Activated T-cell treated with anti-CD3 and anti-CD28 coated beads, Interleukin-2, amount 50 U/mL, for 1 hour (primary cell): ENCODE results near the gene SEPTIN5.

ENCODE experiments used
- DNase-seq: peaks from one replicate; pipeline ENCODE4 v3.0.0-alpha.2; 2020

SEPTIN5 gene

DNA sequence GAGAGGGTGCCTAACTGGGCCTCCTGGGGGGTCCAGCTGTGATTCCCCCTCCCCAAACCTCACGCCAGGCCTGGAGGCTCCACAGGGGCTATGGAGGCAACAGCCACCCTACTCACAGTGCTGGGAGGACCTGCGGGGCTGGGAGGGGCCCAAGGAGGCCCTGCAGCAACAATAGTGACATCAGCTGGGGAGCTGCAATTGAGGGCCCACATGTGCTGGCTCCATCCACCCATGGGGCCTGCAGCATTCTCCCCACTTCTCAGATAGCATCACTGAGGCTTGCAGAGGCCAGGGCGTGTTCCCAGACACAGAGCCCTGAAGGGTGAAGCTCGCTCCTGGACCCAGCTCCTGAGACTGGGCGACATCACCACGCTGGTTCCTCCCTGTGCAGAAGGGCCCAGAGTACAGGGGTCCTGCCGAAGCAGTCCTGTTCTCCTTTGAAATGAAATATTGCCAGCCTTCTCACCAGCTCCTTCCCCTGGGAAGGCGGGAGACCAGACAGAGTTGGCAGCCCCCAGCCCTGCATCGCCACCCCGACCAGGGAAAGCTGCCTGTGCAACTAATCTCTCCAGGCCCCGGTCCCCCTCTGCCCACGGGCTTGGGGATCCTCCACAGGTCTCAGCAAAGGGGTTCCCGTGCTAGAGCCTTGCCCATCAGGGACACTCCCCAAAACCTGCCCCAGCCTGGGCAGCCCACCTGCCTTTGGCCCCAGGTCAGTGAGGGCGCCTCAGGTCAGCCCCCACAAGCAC lies 37.4 kb downstream of the SEPTIN5 start:
- no peak for DNase-seq

DNA sequence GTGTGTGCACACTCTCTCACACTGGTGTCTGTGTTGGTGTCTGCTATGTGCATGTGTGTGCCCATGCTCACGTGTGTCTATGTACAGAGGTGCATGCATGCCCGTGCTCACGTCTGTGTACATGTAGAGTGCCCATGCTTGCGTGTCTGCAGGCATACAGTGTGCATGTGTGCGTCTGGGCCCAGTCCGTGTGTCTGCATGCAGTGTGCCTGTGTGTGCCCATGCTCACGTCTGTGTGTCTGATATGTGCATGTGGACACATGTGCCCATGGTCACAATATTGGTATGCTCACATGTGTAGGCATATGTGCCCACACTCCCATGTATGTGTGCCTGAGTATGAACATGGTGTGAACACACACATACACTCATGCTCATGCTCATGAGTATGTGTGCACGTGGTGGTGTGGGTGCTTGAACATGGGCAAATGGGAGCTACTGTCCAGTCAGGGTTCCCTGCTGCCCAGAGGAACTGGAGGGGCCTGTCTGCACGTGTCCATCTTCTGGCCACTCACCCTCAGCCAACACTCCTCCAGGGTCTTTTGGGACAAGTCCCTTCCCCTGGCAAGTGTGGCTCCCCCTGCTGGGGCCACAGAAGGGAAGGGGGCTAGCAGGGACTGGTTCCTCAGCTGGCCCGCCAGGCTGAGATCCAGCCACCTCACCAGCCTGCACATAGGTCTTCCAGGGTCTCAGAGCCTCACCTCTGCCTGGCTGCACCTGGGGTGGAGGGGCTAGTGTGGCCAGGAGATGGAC lies 39.0 kb downstream of the SEPTIN5 start:
- no peak for DNase-seq

DNA sequence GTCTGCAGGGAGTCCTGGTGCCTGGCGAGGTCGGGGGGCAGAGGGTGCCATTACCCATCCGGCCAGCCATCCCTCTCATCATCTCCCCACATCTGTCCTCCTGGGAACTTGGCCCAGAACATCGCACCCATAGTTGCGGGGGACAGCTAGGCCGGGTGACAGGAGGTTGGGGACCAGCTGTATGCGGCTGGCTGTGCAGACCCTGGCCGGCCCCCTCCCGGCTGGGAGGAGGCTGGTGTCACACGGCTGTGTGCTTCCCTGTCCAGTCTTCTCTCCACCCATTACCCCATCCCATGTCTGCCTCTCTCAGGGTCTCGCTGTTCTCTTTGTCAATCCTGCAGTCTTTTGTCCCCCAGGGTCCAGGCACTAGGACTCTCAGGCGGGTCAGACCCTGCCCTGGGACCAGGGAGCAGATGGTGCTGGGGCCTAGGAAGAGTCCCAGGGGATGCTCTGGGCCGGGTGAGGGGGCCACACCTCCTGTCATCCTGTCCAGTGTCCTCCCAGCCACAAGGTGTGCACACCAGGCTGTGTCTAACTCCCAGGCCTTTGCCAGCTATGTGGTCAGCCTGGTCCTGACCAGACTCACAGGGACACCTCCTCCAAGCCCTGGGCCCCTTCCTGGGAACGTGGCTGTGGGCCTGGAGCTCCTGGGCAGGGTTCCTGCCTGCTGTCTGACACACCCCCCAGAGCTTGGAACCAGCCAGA lies 39.8 kb downstream of the SEPTIN5 start:
- DNase-seq = no peak

DNA sequence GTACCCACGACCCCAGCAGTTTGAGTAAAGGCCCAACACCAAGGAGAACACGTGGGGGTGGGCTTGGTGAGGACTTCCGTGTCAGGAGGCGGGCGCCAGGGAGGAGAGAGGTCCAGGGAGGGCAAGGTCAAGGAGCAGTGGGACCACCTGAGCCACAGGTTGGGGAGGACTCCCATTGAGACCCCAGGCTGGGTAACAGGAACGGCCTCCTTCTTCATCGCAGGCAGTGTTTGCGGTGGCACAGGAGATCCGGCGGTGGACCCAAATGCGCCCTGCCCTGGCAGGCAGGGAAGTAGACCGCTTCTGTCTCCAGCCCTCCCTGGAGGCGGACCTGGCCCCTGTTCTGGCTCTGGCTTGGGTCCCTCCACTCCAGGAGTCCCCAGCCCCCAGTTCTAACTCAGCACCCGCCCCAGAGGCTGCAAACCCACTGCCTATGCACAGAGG lies 40.4 kb downstream of the SEPTIN5 start:
- no peak for DNase-seq

DNA sequence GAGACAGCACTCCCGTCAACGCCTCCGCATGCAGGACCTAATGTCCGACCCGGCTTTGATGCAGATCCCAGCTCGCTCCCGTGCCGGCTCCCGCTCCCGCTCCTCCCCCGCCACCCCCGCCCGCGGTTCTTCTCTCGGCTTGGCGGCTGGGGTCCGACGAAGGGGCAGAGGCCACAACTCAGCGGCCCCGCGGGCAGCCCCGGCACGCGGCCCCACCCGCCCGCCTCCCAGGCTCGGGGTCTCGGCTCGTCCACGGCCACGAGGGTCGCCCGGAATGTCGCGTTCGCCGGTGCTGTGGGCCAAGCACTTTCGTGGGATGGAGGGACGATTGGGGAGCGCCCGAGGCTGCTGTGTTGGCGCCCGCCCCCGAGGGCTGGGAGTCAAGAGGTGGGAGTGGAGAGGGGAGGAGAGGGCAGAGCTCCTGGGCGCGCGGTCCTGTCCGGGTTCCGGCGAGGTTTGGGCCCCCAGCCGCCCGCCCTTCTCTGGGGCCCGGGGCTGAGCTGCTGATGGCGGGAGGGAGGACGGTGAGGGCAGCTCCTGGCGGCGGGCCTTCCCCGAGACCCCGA lies 40.9 kb downstream of the SEPTIN5 start:
- no peak for DNase-seq

DNA sequence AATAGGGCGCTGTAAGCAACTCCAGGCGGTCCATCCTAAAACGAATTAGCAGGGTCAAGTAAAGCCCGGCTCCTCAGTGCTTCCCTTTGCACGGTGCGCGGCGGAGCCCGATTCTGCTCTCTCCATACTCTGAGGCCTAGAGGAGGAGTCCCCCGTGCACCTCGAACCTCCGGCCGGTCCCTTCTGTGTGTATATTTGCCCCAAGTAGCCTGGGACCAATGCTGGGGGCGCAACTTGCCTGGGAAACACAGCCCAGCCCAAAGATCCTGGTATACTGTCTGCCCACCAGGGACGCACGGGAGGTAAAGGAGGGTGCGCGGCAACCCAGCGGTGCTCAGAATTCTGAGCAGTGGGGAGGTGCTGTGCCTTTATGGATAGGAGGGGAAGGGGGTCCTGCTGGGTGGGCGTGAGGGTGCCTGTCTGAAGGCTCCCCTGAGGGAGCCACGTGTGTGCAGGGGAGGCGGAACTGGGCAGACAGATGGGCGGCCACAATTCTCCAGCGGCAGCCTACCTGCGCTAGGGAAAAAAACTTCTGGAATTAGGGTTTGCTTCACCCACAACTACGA lies 41.5 kb downstream of the SEPTIN5 start:
- no peak for DNase-seq

DNA sequence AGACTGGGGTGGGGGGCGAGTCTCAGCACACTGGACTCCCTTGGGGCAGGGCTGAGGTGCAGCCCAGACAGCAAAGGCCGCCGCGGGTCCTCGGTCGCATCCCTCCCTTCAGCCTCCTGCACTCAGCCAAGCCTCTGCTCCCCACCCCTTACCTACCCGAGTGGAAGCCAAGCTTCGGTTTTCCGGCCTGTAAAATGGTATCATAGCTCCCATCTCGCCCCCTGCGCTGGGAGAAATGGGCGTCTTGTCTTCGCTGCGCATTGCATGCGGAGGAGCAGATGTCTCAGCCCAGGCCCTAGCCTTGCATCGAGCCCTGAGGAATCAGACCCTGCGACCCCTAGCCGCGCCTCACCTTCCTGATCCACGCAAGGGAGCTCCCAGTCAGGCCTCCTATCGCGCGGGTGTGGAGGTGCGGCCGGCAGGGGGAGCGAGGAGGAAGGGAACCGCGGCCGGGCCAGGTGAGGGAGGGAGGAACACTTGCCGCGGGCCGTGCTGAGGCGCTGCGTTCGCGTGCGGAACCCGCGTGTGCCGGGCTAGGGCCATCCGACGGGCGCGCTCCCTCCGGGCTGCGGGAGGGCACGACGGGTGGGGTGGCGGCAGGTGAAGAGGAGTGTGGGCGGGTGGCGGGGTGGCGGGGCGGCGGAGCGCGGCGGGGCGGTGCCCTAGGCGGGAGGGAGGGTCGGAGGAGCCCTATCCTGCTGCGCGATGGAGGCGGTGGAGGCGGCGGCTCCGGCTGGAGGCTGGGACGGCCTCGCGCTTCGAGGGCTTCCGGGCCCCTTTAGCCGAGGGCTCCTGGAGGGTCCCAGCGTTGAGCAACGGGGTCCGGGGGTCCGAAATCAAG lies 42.2 kb downstream of the SEPTIN5 start:
- DNase-seq = peak; percentile 74

DNA sequence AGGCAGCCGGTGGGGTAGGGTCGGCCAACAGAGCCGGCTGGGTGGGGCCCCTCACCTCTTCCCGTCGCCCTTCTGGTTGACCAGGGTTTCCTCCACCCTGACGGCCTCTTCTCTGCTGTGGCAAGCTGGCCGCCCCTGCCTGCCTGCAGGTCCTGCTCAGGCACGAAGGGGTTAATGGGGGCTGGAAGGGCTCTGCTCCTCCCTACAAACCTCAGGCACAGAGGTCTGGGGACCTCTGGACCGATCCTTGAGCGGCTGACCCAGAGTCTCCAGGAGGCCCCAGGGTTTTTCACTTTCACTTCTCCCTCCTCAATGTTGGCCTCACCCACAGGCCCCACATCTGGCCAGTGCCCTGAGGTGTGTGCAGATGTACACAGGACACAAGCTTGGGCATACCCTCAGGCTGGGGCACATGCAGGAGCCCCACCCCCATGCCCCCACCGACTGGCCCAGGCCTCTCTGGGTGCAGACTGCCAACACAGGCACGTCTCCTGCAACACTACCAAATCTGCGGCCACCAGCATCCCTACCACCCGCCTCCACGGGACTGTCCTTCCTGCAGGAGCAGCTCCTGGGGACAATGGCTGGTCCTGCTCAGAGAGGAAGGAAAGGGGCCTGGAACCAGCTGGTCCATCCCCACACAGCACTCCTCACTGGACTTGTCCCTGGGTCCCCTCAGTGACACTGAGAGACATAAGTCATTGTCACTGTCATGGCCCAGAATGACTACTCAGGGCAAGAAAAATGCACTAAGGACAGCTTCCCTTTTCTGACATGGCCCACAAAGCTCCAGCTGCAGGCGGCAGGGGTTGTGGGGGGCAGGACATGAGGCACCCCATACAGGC lies 43.1 kb downstream of the SEPTIN5 start:
- no peak for DNase-seq

DNA sequence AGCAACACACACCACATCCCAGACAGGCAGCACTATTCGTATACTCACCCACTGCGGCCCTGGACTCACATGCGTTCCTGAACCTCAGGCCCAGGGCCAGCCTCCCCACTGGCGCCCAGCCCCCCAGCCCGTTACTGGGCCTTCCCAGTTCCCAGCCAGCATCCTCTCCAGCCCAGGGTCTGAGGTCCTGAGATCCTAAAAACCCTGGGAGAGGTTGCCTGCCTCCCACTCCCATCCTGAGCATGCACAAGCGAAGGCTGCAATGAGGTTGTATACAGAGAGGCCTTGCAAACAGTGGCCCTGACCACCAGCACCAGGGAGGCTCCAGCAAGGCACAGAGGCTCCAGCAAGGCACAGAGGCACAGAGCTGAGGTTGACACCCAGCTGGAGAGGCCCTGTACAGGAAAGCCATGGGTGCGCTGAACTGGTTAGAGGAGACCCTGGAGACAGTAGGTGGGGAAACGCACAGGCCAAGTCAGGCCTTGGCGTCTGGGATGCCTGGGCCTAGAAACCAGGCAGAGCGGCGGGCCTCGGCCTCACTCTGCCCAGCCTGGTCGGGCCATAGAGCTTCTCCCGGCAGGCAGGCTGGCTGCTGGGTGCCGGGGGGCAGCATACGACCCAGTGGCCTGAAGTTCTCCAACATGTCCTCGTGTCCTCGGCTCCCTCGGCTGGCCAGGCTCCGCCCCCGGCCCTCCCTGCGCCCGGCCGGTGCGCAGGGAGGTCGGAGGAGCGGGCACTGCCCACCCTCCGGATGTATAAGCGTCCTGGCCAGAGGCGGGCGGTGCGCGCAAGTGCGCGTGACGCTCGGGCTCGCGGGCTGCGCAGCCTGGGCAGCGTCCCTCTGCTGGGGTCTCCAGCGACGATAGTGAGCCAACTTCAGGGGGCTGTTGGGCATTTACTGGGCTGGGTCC lies 43.9 kb downstream of the SEPTIN5 start:
- DNase-seq = no peak

DNA sequence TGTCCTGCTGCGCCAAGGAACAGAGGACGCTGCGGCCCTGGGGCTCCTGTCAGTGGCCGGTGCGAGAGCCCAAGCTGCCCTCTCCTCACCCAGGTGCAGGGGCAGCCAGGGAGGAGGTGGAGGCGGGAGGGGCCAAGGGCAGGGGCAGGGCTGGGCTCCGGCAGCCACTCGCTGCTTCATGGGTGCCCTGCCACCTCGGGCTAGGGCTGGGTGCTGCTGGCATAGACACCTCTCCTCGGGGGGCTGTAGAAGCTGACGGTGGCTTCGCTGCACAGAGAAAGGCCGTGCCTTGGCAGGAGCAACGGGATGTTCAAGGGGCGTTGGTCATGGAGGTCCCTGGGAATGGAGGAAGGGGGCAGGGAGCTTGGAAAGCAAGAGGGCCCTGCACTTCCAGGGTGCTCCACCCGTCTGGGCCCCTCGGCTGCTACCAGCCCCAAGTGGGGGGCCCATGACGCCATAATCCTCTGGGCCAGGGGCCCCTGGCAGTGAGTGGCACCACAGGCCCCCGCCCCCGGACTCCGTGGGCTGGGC lies 44.7 kb downstream of the SEPTIN5 start:
- no peak for DNase-seq

DNA sequence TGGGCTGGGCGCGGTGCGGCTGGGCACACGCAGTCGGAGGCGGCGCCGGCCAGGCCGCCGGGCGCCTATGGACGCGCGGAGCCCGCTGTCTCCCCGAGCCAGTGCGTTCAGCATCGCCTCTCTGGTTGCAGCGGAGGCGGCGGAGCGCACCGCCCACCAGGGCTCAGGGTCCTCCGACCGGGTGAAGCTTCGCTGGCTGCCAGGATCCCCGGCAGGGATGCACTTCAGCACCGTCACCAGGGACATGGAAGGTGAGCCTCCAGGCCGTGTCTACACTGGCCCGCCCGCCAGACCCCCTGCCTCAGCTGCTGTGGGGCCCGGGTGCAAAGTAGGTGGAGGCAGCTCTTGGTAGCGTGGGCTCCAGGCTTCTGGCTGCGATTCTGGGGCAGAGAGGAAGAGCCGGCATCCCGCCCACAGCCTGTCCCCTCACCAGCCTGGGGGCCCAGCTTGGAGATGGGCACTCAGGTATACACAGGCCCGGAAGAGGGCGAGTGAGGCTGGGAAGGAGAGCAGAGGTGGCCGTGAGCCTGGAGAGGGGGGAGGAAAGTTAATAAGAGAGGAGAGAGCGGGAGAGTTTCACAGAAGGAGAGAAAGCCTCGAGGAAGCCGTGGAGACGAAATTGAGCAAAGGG lies 45.2 kb downstream of the SEPTIN5 start:
- DNase-seq = no peak

DNA sequence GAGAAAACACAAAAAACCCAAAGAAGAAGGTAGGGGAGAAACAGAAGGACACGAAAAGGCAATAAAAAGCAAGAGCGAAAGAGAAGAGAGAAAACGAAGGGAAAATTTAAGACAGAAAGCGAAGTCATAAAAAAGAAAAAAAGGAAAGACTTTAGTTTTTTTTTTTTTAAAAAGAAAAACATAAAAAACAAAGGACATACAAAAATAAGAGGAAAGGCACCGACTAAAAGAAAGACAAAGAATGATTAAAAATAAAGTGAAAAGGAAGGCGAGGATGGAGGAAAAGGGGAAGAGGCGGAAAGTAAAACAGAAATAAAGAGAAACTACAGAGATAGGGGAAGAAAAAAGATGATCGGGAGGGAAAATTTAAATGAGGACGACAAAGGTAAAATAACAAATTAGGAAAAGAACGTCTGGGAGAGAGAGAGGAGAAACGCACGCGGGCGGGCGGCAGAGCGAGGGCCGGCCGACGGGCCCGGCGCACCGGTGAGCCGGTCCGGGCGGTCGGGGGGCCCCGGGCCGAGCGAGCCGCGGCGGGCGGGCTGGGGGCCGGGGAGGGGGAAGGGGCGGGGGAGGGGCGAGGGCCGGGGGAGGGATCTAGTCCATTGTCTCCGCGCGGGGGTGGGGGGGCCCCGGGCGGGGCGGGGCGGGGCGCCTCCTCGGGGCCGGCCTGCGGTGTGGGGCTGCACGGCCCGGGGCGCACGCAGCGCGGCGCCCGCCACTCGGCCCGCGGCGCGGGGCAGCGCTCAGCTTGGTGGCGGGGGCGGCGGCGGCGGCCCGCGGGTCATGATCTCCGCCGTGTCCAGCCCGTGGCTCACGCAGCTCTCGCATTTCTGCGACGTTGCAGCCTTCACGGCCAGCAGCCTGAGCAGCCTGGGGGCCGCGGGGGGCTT lies 46.0 kb downstream of the SEPTIN5 start, which contains the start of gene TBX1:
TSS of gene TBX1 (plus strand) at position 721 of the 893 bp plus-strand sequence. CDS start at position 787, 66 bp downstream.
- DNase-seq = no peak

DNA sequence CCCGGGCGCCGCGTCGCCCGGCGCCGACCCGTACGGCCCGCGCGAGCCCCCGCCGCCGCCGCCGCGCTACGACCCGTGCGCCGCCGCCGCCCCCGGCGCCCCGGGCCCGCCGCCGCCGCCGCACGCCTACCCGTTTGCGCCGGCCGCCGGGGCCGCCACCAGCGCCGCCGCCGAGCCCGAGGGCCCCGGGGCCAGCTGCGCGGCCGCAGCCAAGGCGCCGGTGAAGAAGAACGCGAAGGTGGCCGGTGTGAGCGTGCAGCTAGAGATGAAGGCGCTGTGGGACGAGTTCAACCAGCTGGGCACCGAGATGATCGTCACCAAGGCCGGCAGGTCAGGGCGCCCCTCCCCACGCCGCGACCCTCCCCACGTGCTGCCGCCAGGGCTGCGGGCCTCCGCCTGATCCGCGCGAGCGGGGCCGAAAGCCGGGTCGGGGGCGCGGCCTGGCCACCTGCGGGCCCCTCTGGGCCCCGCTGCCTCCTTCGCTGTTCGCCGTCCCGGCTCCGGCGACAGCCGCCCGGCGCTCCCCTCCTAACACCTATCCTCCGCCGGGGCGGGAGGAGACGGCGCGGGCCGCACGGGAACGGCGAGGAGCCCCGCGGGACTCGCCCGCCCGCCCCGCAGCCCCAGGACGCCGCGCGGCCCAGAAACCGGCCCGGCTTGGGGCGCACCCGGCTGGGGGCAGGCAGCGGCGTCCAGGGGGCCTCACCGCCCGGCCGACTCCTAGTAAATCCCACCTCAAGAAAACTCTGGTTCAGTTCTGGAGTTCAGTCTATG lies 46.8 kb downstream of the SEPTIN5 start:
- no peak for DNase-seq

DNA sequence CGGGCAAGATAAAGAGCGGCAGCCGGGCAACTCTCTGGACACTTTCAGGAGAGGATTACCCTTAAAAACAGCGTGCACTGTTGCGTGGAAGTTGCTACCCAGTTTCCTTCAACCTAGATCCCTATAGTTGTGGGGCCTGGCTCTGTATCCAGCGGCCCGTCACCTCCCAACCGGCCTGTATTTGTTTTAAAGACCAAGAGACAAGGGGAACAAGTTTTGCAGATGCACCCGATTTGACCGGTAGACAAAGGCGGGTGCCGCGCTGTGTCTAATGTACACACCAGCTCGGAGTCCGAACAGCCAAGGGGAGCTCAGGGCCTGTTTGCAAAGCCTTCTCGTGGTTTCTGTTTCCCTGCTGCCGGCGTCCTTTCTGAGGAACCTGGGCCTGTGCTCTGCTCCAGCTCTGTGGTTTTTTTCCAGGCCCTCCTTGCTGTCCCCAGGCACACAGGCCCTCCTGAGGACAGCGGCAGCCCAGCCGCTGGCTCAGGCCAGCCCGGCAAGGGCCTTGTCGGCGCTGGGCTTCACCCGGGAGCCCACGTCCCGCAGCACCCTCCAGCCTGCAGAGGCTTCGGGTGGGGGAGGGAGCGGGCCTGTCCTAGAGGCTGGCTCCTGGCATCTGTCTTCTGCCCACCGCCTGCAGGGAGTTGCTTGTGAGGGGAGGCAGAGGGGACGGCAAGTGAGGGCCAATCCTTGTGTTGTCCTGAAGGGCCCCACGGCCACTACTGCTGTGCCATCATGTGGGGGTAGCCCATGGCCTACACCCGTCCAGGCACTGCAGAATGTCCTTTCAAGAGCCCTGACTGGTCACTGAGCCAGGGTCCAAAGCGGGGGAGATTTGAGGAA lies 47.6 kb downstream of the SEPTIN5 start:
- DNase-seq = no peak

DNA sequence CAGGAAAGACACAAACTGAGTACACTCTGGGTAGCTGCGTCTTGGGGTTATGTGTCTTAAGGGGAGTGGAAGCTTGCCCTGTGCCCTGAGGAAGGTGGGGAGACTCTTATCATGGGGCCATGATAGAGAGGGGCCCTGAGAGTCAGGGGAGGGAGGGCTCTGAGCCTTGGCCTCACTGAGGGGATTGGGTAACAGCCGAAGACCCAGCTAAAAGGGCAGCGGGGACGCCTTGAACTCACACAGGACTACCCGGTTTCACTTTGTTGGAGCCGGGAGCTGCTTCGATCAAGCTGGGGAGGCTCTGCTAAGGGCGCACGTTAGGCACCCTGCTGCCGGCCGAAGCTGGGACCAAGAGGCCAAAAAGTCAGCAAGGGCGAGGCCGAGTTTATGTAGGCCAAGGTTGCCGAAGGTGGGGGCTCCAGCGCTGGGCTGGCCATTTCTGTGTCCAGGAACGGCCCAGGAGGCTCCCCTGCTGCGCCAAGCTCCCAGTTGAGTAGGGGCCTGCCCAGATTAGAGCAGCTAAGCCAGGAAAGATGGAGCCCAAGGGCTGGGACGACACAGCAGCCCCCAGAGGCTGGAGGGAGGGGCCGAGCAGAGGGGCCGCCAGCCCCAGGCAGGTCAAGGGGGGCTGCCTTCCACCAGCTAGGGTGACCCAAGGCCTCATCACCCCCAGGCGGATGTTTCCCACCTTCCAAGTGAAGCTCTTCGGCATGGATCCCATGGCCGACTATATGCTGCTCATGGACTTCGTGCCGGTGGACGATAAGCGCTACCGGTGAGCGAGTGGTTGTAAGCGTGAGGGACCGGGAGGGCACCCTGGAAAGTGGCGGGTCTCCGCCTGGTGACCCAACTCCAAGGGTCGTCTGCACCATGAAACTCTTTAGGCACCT lies 48.5 kb downstream of the SEPTIN5 start:
- DNase-seq = no peak
